SU-DHL-6 (cell line): ENCODE results near the gene BCORL1.

ENCODE experiments used
- H2AFZ ChIP-seq: fragments of 200-600 bp; sonication (generic); 2 replicates; pipeline ENCODE4 v1.6.1; 2014; ENCODE audit warnings: low read depth, mild to moderate bottlenecking, moderate library complexity, mixed read lengths, antibody characterized with exemption, low read length; ENCODE audit not compliant: severe bottlenecking
- H3F3A ChIP-seq: fragments of 200-600 bp; shearing (Covaris generic); 2 replicates; pipeline ENCODE4 v1.6.0; 2016; ENCODE audit warnings: antibody characterized with exemption, mild to moderate bottlenecking; ENCODE audit not compliant: insufficient read depth
- H3K27ac ChIP-seq: fragments of 200-600 bp; sonication (generic); 2 replicates; pipeline ENCODE4 v1.5.1; 2016; ENCODE audit warnings: low read depth, mild to moderate bottlenecking, low read length, moderate library complexity, mixed read lengths
- H3K27me3 ChIP-seq: fragments of 200-600 bp; sonication (generic), shearing (Covaris generic); 2 replicates; pipeline ENCODE4 v1.6.0; 2014; ENCODE audit warnings: mild to moderate bottlenecking, low read length
- H3K36me3 ChIP-seq: fragments of 200-600 bp; sonication (generic); 2 replicates; pipeline ENCODE4 v1.6.1; 2014; ENCODE audit warnings: mild to moderate bottlenecking, low read length, mixed read lengths
- H3K4me2 ChIP-seq: fragments of 300-600, 200-600 bp; shearing (Covaris generic), sonication (generic); 2 replicates; pipeline ENCODE4 v1.6.0; 2014; ENCODE audit warnings: low read length, low read depth, mild to moderate bottlenecking; ENCODE audit not compliant: poor library complexity, severe bottlenecking
- H3K4me3 ChIP-seq: fragments of 200-600 bp; sonication (generic); 2 replicates; pipeline ENCODE4 v1.5.1; 2014; ENCODE audit warnings: antibody characterized with exemption, low read length, mild to moderate bottlenecking, mixed read lengths; ENCODE audit not compliant: insufficient read depth, poor library complexity, severe bottlenecking
- H3K79me2 ChIP-seq: fragments of 200-600 bp; sonication (generic); 2 replicates; pipeline ENCODE4 v1.6.1; 2014; ENCODE audit warnings: mild to moderate bottlenecking, low read length, moderate library complexity; ENCODE audit not compliant: insufficient read depth
- H3K9ac ChIP-seq: fragments of 200-600 bp; sonication (generic); 2 replicates; pipeline ENCODE4 v1.7.0; 2014; ENCODE audit warnings: mild to moderate bottlenecking, low read length
- H3K9me2 ChIP-seq: fragments of 200-600 bp; sonication (generic); replicated peaks from 2 replicates; pipeline ENCODE4 v1.6.1; 2014; ENCODE audit warnings: low read length; ENCODE audit not compliant: insufficient read depth
- H3K9me3 ChIP-seq: fragments of 200-600 bp; sonication (generic); 2 replicates; pipeline ENCODE4 v1.6.1; 2014; ENCODE audit warnings: low read length, mixed read lengths; ENCODE audit not compliant: insufficient read depth
- H4K20me1 ChIP-seq: fragments of 200-600 bp; sonication (generic); 2 replicates; pipeline ENCODE4 v1.6.1; 2014; ENCODE audit warnings: low read depth, mild to moderate bottlenecking, antibody characterized with exemption, low read length, moderate library complexity, mixed read lengths
- EZH2phosphoT487 ChIP-seq: fragments of 200-600 bp; sonication (generic), shearing (Covaris generic); conservative IDR thresholded peaks from 2 replicates; pipeline ENCODE4 v1.6.1; 2018; ENCODE audit warnings: mild to moderate bottlenecking, antibody characterized with exemption, low read length, moderate library complexity, mixed read lengths
- TF ChIP-seq, protein P1 (sequence below): fragments of 200-600 bp; sonication (generic); IDR thresholded peaks from one replicate; pipeline ENCODE4 v1.5.1; 2017; ENCODE audit warnings: antibody characterized with exemption, mild to moderate bottlenecking, low read length, moderate library complexity; ENCODE audit not compliant: insufficient read depth, poor library complexity, severe bottlenecking

Gene BCORL1

DNA sequence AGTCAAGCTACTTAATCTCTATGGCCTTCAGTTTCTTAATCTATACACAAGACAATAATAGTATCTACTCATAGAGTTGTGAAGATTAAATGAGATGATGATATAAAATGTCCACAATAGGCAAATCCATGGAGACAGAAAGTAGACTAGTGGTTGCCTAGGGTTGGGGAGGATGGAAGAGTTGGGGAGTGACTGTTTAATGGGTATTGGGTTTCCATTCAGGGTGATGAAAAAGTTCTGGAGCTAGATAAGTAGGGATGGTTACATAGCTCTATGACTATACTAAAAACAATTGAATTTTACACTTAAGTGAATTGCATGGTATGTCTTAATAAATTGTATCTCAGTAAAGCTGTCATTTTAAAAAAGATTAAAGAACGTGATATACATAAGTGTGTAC, 35.7 kb downstream of the BCORL1 start:
- Histone ChIP-seq H4K20me1 (no peaks in the 10 kb centered on the region), H3K79me2 (no peaks in the 10 kb centered on the region), H3K4me2 (no peak overlapping the region), H3K9me3 (no peaks in the 10 kb centered on the region), H3F3A (no peaks in the 10 kb centered on the region), H3K27ac (no peak overlapping the region), H3K36me3 (no peaks in the 10 kb centered on the region), H3K9ac (no peak overlapping the region), H3K9me2 (no peaks in the 10 kb centered on the region), H3K4me3 (no peak overlapping the region), H2AFZ (no peak overlapping the region), H3K27me3 (no peaks in the 10 kb centered on the region)
- TF ChIP-seq, protein P1, sequence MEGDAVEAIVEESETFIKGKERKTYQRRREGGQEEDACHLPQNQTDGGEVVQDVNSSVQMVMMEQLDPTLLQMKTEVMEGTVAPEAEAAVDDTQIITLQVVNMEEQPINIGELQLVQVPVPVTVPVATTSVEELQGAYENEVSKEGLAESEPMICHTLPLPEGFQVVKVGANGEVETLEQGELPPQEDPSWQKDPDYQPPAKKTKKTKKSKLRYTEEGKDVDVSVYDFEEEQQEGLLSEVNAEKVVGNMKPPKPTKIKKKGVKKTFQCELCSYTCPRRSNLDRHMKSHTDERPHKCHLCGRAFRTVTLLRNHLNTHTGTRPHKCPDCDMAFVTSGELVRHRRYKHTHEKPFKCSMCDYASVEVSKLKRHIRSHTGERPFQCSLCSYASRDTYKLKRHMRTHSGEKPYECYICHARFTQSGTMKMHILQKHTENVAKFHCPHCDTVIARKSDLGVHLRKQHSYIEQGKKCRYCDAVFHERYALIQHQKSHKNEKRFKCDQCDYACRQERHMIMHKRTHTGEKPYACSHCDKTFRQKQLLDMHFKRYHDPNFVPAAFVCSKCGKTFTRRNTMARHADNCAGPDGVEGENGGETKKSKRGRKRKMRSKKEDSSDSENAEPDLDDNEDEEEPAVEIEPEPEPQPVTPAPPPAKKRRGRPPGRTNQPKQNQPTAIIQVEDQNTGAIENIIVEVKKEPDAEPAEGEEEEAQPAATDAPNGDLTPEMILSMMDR = no peak
- no peak for TF ChIP-seq EZH2phosphoT487

DNA sequence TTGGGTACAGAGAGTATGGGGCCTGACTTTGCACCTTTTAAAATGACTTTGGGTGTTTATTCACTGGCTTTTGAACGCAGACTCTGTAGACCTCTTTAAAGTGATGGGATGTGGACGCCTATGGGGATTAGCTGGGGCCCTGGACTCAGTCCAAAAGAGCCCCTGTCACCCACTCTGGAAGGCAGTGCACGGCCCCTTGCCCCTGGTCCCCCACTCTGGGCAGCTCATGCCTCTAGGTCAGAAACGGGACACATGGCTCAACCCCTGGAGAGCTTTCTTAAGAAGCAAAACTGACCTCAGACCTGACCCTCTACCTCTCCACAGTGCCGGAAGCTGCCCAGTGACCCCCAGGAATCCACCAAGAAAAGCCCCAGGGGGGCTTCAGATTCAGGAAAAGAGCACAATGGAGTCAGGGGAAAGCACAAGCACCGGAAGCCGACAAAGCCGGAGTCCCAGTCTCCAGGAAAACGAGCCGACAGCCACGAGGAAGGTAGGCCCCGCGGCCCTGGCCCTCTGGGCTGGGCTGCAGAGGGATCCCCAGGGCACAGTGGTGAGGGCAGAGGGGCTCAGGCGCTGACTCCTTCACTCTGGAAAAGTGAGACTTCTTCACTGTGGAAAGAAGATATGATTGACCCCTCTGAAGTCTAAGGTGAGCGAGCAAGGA, 38.4 kb downstream of the BCORL1 start:
- no peaks in the 10 kb centered on the region for H3F3A ChIP-seq
- no peaks in the 10 kb centered on the region for H3K27me3 ChIP-seq
- no peak overlapping the region for H3K27ac ChIP-seq
- H3K79me2 ChIP-seq = no peaks in the 10 kb centered on the region
- no peaks in the 10 kb centered on the region for H3K36me3 ChIP-seq
- H2AFZ ChIP-seq = no peak overlapping the region
- H3K4me2 ChIP-seq = no peak overlapping the region
- H3K9ac ChIP-seq = no peak overlapping the region
- H3K9me2 ChIP-seq = no peaks in the 10 kb centered on the region
- H3K4me3 ChIP-seq = no peak overlapping the region
- H4K20me1 ChIP-seq = no peaks in the 10 kb centered on the region
- H3K9me3 ChIP-seq = no peaks in the 10 kb centered on the region
- no peak for TF ChIP-seq EZH2phosphoT487
- TF ChIP-seq, protein P1 = no peak

DNA sequence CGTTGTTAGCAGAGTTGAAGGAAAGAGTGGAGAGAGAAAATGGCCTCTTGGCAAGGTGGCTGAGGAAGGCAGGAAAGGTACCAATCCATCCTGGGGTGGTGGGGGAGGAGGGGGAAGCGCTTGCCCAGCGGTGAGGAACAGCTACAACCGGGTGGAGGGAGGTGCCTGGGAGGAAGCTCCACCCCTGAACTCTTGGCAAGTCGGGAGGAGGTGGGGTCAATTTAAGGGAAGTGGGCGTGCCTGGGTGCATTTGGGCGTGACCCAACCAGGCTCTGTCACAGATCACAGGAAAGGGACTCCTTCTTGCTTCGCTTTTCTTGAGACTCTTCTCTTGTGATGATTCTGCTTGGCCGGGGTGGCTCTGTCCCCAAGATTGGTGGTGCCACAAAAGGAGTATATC, 41.7 kb downstream of the BCORL1 start:
- Histone ChIP-seq H3K9ac (peak overlapping the region; percentile 47), H3K27me3 (no peaks in the 10 kb centered on the region), H2AFZ (peak overlapping the region; percentile 92), H3F3A (no peaks in the 10 kb centered on the region), H3K36me3 (no peaks in the 10 kb centered on the region), H4K20me1 (no peaks in the 10 kb centered on the region), H3K9me2 (no peaks in the 10 kb centered on the region), H3K79me2 (no peaks in the 10 kb centered on the region), H3K9me3 (no peaks in the 10 kb centered on the region), H3K4me2 (peak overlapping the region; percentile 71), H3K27ac (peak overlapping the region; percentile 34), H3K4me3 (peak overlapping the region; percentile 49)
- TF ChIP-seq EZH2phosphoT487 = no peak
- TF ChIP-seq, protein P1 = no peak
